ENCODE data around the gene OLFML2B.

Gene OLFML2B

GRCh38 chr1:162011337-162012012 is 12.2 kb downstream of the OLFML2B start:
- H3K4me3 Mint-ChIP-seq: no peak overlapping the region
- no peak overlapping the region for H3K27ac Mint-ChIP-seq
- no peaks in the 10 kb centered on the region for H3K36me3 Mint-ChIP-seq (ENCODE audit: insufficient read depth)
- H3K27me3 Mint-ChIP-seq: peaks cover 50 to 73% of the 10 kb centered on the region in 2 donors
- H3K4me1 Mint-ChIP-seq (ENCODE audit: low read depth in 2 of 2): no peaks in the 10 kb centered on the region
- H3K9me3 Mint-ChIP-seq: peaks cover 0 to 2% of the 10 kb centered on the region in 2 donors
- DNase-seq (no peak), ATAC-seq (replicated peaks) (no peak)

DNA sequence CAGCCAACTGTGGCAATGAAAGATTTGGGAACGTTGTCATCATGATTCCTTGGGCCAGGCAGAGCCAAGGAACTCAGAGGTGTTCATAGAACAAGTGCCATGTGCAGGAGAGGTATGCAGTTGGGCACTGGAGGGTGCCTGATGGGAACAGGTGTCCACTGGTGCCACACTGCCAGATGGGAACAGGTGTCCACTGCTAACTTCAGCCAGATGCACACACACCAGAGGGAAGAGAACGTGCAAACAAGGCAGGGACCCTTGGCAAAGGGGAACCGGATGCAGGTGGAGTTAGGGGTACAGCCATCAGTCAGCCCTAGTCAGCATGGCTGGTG is 13.5 kb downstream of the OLFML2B start:
- peaks cover 0 to 2% of the 10 kb centered on the region in 2 donors for H3K9me3 Mint-ChIP-seq

DNA sequence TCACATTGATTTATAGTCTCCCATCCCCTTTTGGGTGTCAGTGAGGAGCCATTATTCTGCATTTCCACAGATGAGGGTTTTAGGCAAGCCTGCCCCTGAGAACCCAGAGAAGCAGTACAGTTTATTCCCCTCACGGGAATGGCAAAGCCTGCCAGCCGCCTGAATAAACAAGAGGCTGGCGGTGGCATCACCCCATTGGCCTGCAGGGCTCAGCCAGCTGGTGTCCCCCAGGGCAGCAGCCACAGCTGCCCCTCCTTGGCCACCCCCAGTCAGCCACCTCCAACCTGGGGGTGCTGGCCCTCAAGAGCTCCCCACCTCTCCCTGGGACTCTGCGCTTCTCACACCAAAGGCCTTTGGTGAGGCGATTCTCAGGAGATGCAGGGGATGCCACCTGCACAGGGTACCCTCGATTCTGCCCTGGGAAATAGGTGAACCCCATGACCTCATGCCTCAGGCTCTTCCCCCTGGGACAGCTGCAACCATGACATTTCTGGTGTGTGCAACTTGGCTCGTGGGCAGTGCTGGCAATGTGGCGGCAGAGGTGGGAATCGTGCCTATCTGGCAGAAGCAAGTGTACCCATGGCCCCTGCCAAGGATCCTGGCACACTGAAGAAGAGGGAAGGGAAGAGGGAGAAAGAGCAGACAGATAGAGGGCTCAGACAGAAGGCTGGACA is 14.0 kb downstream of the OLFML2B start:
- Mint-ChIP-seq H3K9me3 (peaks cover 0 to 2% of the 10 kb centered on the region in 2 donors), H3K36me3 (ENCODE audit: insufficient read depth) (no peaks in the 10 kb centered on the region), H3K4me3 (no peak overlapping the region), H3K27me3 (peaks cover 51 to 69% of the 10 kb centered on the region in 2 donors), H3K27ac (no peak overlapping the region), H3K4me1 (ENCODE audit: low read depth in 2 of 2) (no peaks in the 10 kb centered on the region)
- DNase-seq (no peak), ATAC-seq (replicated peaks) (no peak)

More for the DNA sequence above, 13.5 kb downstream of the OLFML2B start:
- Mint-ChIP-seq H3K27ac (no peak overlapping the region), H3K4me1 (ENCODE audit: low read depth in 2 of 2) (no peaks in the 10 kb centered on the region), H3K36me3 (ENCODE audit: insufficient read depth) (no peaks in the 10 kb centered on the region), H3K27me3 (peaks cover 46 to 65% of the 10 kb centered on the region in 2 donors), H3K4me3 (no peak overlapping the region)
- no peak for DNase-seq
- ATAC-seq (replicated peaks): no peak

DNA sequence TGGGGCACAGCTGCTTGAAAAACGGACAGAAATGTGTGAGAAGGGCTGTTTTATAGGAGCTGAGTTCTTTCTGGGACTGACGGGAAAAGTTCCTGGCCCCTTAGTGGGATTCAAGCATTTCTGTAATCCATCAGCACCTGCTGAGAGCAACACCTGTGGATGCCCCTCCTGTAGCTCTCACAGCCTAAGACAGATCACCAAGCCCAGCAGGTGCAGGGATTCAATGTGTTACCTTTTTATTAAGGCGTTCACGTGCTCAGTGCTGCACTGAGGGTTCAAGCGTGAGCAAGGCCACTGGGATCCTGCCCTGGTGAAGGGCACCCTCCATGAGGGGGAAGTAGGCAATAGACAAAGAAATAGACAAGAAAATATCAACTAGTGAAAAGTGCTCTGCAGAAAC is 14.9 kb downstream of the OLFML2B start:
- H3K27me3 Mint-ChIP-seq: peaks cover 55 to 71% of the 10 kb centered on the region in 2 donors
- no peak for ATAC-seq (replicated peaks)
- H3K4me3 Mint-ChIP-seq: no peak overlapping the region

GRCh38 chr1:162007466-162007865 is 16.2 kb downstream of the OLFML2B start:
- DNase-seq (no peak), ATAC-seq (replicated peaks) (no peak)
- H3K4me1 Mint-ChIP-seq (ENCODE audit: low read depth in 2 of 2): no peaks in the 10 kb centered on the region
- no peaks in the 10 kb centered on the region for H3K9me3 Mint-ChIP-seq
- H3K4me3 Mint-ChIP-seq: no peak overlapping the region
- H3K36me3 Mint-ChIP-seq (ENCODE audit: insufficient read depth): no peaks in the 10 kb centered on the region
- H3K27ac Mint-ChIP-seq: no peak overlapping the region
- H3K27me3 Mint-ChIP-seq: peaks cover 60 to 82% of the 10 kb centered on the region in 2 donors

More for the DNA sequence above, 14.9 kb downstream of the OLFML2B start:
- H3K36me3 Mint-ChIP-seq (ENCODE audit: insufficient read depth): no peaks in the 10 kb centered on the region
- no peaks in the 10 kb centered on the region for H3K9me3 Mint-ChIP-seq
- DNase-seq: no peak
- H3K27ac Mint-ChIP-seq: no peak overlapping the region
- no peaks in the 10 kb centered on the region for H3K4me1 Mint-ChIP-seq (ENCODE audit: low read depth in 2 of 2)

- Mint-ChIP-seq H3K27ac (no peak overlapping the region), H3K4me1 (ENCODE audit: low read depth in 2 of 2) (no peaks in the 10 kb centered on the region), H3K9me3 (no peaks in the 10 kb centered on the region), H3K4me3 (no peak overlapping the region), H3K27me3 (peaks cover 56 to 72% of the 10 kb centered on the region in 2 donors), H3K36me3 (ENCODE audit: insufficient read depth) (no peaks in the 10 kb centered on the region)
- DNase-seq: no peak
- no peak for ATAC-seq (replicated peaks)
Observed at GRCh38 chr1:162006081-162006480, 17.6 kb downstream of the OLFML2B start.

DNA sequence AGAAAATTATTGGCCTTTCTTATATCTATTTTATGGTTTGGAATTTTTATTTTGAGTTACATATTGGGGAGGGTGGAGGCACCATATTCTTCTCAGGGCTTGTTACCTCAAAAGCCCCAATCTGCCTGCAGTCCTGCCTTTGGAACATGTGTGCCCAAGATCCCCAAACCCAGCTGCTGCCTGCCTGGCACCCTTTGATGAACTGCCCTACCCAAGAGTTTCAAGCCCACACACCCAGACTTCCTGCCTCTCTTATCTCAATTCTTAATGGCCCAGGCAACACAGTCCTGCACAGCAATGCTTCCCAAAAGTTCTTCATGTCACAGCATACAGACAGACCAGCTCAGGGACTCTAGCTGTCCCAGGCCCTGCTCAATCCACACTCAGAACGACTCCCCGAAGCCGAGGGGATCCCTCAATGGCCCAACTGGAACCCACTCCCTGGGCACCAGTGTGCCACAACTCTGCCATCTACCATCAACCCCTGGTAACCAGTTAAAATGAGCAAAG is 19.2 kb downstream of the OLFML2B start:
- H3K4me3 Mint-ChIP-seq: no peak overlapping the region
- H3K36me3 Mint-ChIP-seq (ENCODE audit: insufficient read depth): no peaks in the 10 kb centered on the region
- ATAC-seq (replicated peaks): no peak
- H3K27me3 Mint-ChIP-seq: peaks cover 42 to 56% of the 10 kb centered on the region in 2 donors
- no peaks in the 10 kb centered on the region for H3K9me3 Mint-ChIP-seq
- H3K27ac Mint-ChIP-seq: no peak overlapping the region
- no peak for DNase-seq
- H3K4me1 Mint-ChIP-seq (ENCODE audit: low read depth in 2 of 2): no peaks in the 10 kb centered on the region

DNA sequence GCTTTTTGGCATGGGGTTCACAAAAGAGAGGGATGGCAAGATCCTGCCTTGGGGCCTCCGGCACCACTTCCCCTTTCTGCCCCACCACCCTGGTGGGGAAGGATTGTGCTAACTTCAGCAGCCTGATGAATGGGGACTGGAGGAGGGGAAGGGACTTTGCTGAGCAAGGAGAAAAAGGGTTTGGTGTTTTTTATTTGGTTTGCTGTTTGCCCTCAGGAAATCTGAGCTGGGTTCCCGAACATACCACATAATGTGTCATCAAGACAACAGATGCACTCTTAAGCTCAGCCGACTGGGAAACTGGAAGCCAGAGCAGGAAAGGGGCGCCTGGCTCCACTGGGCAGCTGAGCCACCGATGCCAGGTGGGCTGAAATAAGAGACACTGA is 19.8 kb downstream of the OLFML2B start:
- ATAC-seq (replicated peaks) (no peak), DNase-seq (no peak)
- Mint-ChIP-seq H3K9me3 (no peaks in the 10 kb centered on the region), H3K27me3 (peaks cover 39 to 49% of the 10 kb centered on the region in 2 donors), H3K4me3 (peak overlapping the region in 1 of 2 donors; percentile 17), H3K36me3 (ENCODE audit: insufficient read depth) (no peaks in the 10 kb centered on the region), H3K4me1 (ENCODE audit: low read depth in 2 of 2) (no peaks in the 10 kb centered on the region), H3K27ac (no peak overlapping the region)

DNA sequence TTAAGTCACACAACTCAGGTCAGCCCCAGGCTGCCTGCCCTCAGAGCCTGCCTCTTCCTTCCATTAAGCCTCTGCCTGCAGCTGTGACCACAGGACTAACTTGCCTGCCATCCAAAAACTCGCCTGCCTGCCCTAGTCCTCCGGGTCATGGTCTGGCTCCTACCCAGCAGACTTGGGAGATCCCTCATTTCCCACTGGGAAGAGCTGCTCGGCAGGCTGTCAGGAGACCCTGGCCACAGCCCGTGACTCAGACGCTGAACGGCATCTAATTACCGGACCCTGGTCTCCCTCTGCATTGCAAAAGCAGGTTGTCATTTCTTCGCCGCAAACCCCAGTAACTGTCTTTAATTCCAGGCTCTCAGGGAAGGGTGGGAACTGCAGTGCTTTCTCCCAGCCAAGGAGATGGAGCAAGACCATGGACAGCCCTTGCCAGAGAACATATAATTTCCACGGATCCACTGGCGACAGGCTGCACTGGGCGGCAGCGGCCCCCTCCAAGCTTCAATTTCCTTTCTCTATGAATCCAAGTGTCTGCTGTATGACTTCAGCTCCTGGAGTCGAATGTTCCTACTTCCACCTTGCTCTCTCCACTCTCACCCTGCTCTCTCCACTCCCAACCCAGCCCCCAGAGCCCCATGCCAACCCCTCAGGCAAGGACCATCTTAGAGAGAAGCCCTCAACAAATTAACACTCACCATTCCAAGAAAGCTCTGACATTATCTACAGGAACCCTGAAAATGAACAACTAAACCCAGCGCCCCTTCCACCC is 20.4 kb downstream of the OLFML2B start:
- no peak for ATAC-seq (replicated peaks)

DNA sequence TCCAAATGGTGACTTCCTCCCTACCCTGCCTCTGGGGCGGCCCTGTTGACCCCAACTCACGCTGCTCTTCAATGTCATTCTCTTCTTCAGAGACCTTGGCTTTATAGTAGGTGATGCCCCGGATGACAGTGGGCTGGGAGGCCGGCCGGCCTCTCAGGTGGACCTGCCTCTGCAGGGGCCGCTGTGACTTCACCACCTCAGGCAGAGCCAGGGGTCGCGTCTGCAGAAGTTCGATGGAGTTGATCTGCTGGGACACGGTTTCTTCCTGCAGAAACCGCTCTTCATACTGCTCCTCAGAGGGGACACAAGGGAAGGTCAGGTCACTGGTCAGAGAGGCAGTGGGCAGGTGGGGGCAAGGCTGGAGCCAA is 23.6 kb downstream of the OLFML2B start:
- no peaks in the 10 kb centered on the region for H3K4me1 Mint-ChIP-seq (ENCODE audit: low read depth in 2 of 2)
- ATAC-seq (replicated peaks): no peak
- DNase-seq: no peak
- no peaks in the 10 kb centered on the region for H3K36me3 Mint-ChIP-seq (ENCODE audit: insufficient read depth)
- no peak overlapping the region for H3K4me3 Mint-ChIP-seq
- H3K27me3 Mint-ChIP-seq: peaks cover 18 to 36% of the 10 kb centered on the region in 2 donors
- no peaks in the 10 kb centered on the region for H3K9me3 Mint-ChIP-seq
- H3K27ac Mint-ChIP-seq: no peak overlapping the region

More for the DNA sequence above, 20.4 kb downstream of the OLFML2B start:
- DNase-seq: no peak
- H3K4me1 Mint-ChIP-seq (ENCODE audit: low read depth in 2 of 2): no peaks in the 10 kb centered on the region
- H3K27ac Mint-ChIP-seq: no peak overlapping the region
- no peaks in the 10 kb centered on the region for H3K9me3 Mint-ChIP-seq
- no peaks in the 10 kb centered on the region for H3K36me3 Mint-ChIP-seq (ENCODE audit: insufficient read depth)
- peaks cover 37 to 45% of the 10 kb centered on the region in 2 donors for H3K27me3 Mint-ChIP-seq
- peak overlapping the region in 1 of 2 donors; percentile 17 for H3K4me3 Mint-ChIP-seq

- Mint-ChIP-seq H3K36me3 (ENCODE audit: insufficient read depth) (no peaks in the 10 kb centered on the region), H3K4me3 (no peak overlapping the region), H3K27ac (no peak overlapping the region), H3K4me1 (ENCODE audit: low read depth in 2 of 2) (no peaks in the 10 kb centered on the region), H3K9me3 (no peaks in the 10 kb centered on the region), H3K27me3 (peaks cover 14 to 34% of the 10 kb centered on the region in 2 donors)
- no peak for DNase-seq
- ATAC-seq (replicated peaks): no peak
Observed at GRCh38 chr1:161999301-162000052, 24.2 kb downstream of the OLFML2B start.

- Mint-ChIP-seq H3K4me1 (ENCODE audit: low read depth in 2 of 2) (no peaks in the 10 kb centered on the region), H3K27me3 (peaks cover 15 to 34% of the 10 kb centered on the region in 2 donors), H3K9me3 (no peaks in the 10 kb centered on the region), H3K36me3 (ENCODE audit: insufficient read depth) (no peaks in the 10 kb centered on the region), H3K4me3 (no peak overlapping the region), H3K27ac (no peak overlapping the region)
- DNase-seq (no peak), ATAC-seq (replicated peaks) (no peak)
Observed at GRCh38 chr1:161998811-161999210, 24.9 kb downstream of the OLFML2B start.

- DNase-seq: no peak
- no peaks in the 10 kb centered on the region for H3K9me3 Mint-ChIP-seq
- no peaks in the 10 kb centered on the region for H3K4me1 Mint-ChIP-seq (ENCODE audit: low read depth in 2 of 2)
- no peaks in the 10 kb centered on the region for H3K36me3 Mint-ChIP-seq (ENCODE audit: insufficient read depth)
- H3K27ac Mint-ChIP-seq: no peak overlapping the region
- no peak for ATAC-seq (replicated peaks)
- peaks cover 20 to 30% of the 10 kb centered on the region in 2 donors for H3K27me3 Mint-ChIP-seq
- no peak overlapping the region for H3K4me3 Mint-ChIP-seq
Observed at GRCh38 chr1:161997152-161997551, 26.5 kb downstream of the OLFML2B start.

All from effector memory CD8-positive, alpha-beta T cell (primary cell).